Measurements from ENCODE around the gene SLC66A3. TPM values are rescaled to one million over a fixed set of nuclear protein-coding genes. Genes with fewer than 3 reads are reported as not detected.

Gene SLC66A3
- total and polyA plus RNA-seq, 2 experiments from 2014 or later, result 34.9 to 46.8 TPM

- Histone ChIP-seq H3K9me2 (ENCODE audit: insufficient read depth) (no peaks in the 10 kb centered on the region), H3K27ac (no peak overlapping the region), H3F3A (ENCODE audit: insufficient read depth) (no peaks in the 10 kb centered on the region), H3K9me3 (ENCODE audit: low read depth) (no peaks in the 10 kb centered on the region), H3K27me3 (replicated peaks; ENCODE audit: insufficient read depth) (no peaks in the 10 kb centered on the region), H3K4me2 (ENCODE audit: unreplicated experiment) (no peak overlapping the region), H3K79me2 (ENCODE audit: insufficient read depth) (peaks cover 14% of the 10 kb centered on the region), H3K9ac (no peak overlapping the region), H2AFZ (no peak overlapping the region), H3K4me3 (no peak overlapping the region), H4K20me1 (ENCODE audit: insufficient read depth) (no peaks in the 10 kb centered on the region), H3K36me3 (ENCODE audit: low read depth) (peaks cover 26% of the 10 kb centered on the region), H3K4me1 (ENCODE audit: insufficient read depth) (no peaks in the 10 kb centered on the region)
- in situ Hi-C loops (cut with MboI), result loop anchor here (10.0 kb wide), 1 partner anchor 192 kb away; no protein-coding TSS in a partner anchor
- DNase-seq, result no peak
- 88 to 93% methylated on average over 5 of the region's 5 CpGs for WGBS, 2 experiments (ENCODE audit: low coverage in 1 of 2, low lambda C conversion rate in 2 of 2, missing lambda C conversion rate in 2 of 2)
- TF ChIP-seq EZH2 (IDR thresholded peaks at IDR 0.05; ENCODE audit: insufficient read depth, poor library complexity, severe bottlenecking), result no peak
- no peak for TF ChIP-seq EZH2phosphoT487 (IDR thresholded peaks at IDR 0.05; ENCODE audit: insufficient read depth, low read depth)
These were observed 67.6 kb downstream of the SLC66A3 start for GRCh38 chr2:11222845-11223244.

GRCh38 chr2:11224887-11225286, 69.6 kb downstream of the SLC66A3 start:
- DNase-seq, result no peak
- H3K36me3 ChIP-seq (ENCODE audit: low read depth), result peaks cover 22% of the 10 kb centered on the region
- H3K27me3 ChIP-seq (replicated peaks; ENCODE audit: insufficient read depth), result no peaks in the 10 kb centered on the region
- H2AFZ ChIP-seq, result no peak overlapping the region
- no peak for TF ChIP-seq EZH2 (IDR thresholded peaks at IDR 0.05; ENCODE audit: insufficient read depth, poor library complexity, severe bottlenecking)
- no peak for TF ChIP-seq EZH2phosphoT487 (IDR thresholded peaks at IDR 0.05; ENCODE audit: insufficient read depth, low read depth)
- no peak overlapping the region for H3K4me2 ChIP-seq (ENCODE audit: unreplicated experiment)
- no peaks in the 10 kb centered on the region for H3F3A ChIP-seq (ENCODE audit: insufficient read depth)
- in situ Hi-C loops (cut with MboI), result loop anchor here (10.0 kb wide), 1 partner anchor 190 kb away; no protein-coding TSS in a partner anchor
- H3K4me1 ChIP-seq (ENCODE audit: insufficient read depth), result no peaks in the 10 kb centered on the region
- no peaks in the 10 kb centered on the region for H3K9me3 ChIP-seq (ENCODE audit: low read depth)
- H3K9me2 ChIP-seq (ENCODE audit: insufficient read depth), result no peaks in the 10 kb centered on the region
- H3K4me3 ChIP-seq, result no peak overlapping the region
- H3K79me2 ChIP-seq (ENCODE audit: insufficient read depth), result peaks cover 32% of the 10 kb centered on the region
- H3K27ac ChIP-seq, result no peak overlapping the region
- H4K20me1 ChIP-seq (ENCODE audit: insufficient read depth), result no peaks in the 10 kb centered on the region
- H3K9ac ChIP-seq, result no peak overlapping the region

GRCh38 chr2:11227595-11227994, 72.3 kb downstream of the SLC66A3 start:
- no peak for TF ChIP-seq EZH2phosphoT487 (IDR thresholded peaks at IDR 0.05; ENCODE audit: insufficient read depth, low read depth)
- no peak for TF ChIP-seq EZH2 (IDR thresholded peaks at IDR 0.05; ENCODE audit: insufficient read depth, poor library complexity, severe bottlenecking)
- no peak overlapping the region for H2AFZ ChIP-seq
- H3K4me2 ChIP-seq (ENCODE audit: unreplicated experiment), result no peak overlapping the region
- H3K4me1 ChIP-seq (ENCODE audit: insufficient read depth), result no peaks in the 10 kb centered on the region
- no peak overlapping the region for H3K27ac ChIP-seq
- in situ Hi-C loops (cut with MboI), result loop anchor here (10.0 kb wide), 1 partner anchor 187 kb away; no protein-coding TSS in a partner anchor
- peaks cover 40% of the 10 kb centered on the region for H3K79me2 ChIP-seq (ENCODE audit: insufficient read depth)
- no peaks in the 10 kb centered on the region for H3K9me2 ChIP-seq (ENCODE audit: insufficient read depth)
- H3K36me3 ChIP-seq (ENCODE audit: low read depth), result peaks cover 11% of the 10 kb centered on the region
- no peak overlapping the region for H3K4me3 ChIP-seq
- no peaks in the 10 kb centered on the region for H3K27me3 ChIP-seq (replicated peaks; ENCODE audit: insufficient read depth)
- no peaks in the 10 kb centered on the region for H3K9me3 ChIP-seq (ENCODE audit: low read depth)
- DNase-seq, result no peak
- no peaks in the 10 kb centered on the region for H4K20me1 ChIP-seq (ENCODE audit: insufficient read depth)
- H3F3A ChIP-seq (ENCODE audit: insufficient read depth), result no peaks in the 10 kb centered on the region
- H3K9ac ChIP-seq, result no peak overlapping the region

Other genes starting within 250 kb of the SLC66A3 start
- gene KCNF1, start 243.5 kb upstream of the SLC66A3 start, total RNA-seq (2014; rRNA removed; shearing (Covaris generic)), result 0.97 TPM in 1 of 2 replicates, not detected in the other
- gene KCNF1, start 243.5 kb upstream of the SLC66A3 start, polyA plus RNA-seq (2016; fragmentation: Nextera tagmentation; extraction: Ambion mirVana), result 0.10 TPM in 2 replicates
- gene ROCK2, start 189.2 kb downstream of the SLC66A3 start, total RNA-seq (2014; rRNA removed; shearing (Covaris generic)), result 38.3 and 40.0 TPM in 2 replicates
- 12.3 and 19.9 TPM in 2 replicates for gene ROCK2, start 189.2 kb downstream of the SLC66A3 start, polyA plus RNA-seq (2016; fragmentation: Nextera tagmentation; extraction: Ambion mirVana)

Data from GM23248 (cell line).